Measurements from ENCODE around the gene ZNF19. TPM values are rescaled to one million over a fixed set of nuclear protein-coding genes. Genes with fewer than 3 reads are reported as not detected.

ZNF19 gene
- total RNA-seq, 1 donor from 2014 or later = 3.8 TPM

Other genes with a start within 250 kb of the ZNF19 start
- gene CMTR2, start 199.9 kb downstream of the ZNF19 start, total RNA-seq = 39.2 and 53.9 TPM in 2 replicates
- gene CALB2, start 130.6 kb downstream of the ZNF19 start, total RNA-seq = 0.94 TPM in 1 of 2 replicates, not detected in the other
- gene TLE7, start 47.3 kb downstream of the ZNF19 start, total RNA-seq = not detected in 2 replicates
- 8.9 and 9.0 TPM in 2 replicates for gene ZNF23, start 27.1 kb downstream of the ZNF19 start, total RNA-seq
- not detected in 2 replicates for gene CHST4, start 37.1 kb upstream of the ZNF19 start, total RNA-seq
- not detected in 2 replicates for gene TAT, start 87.8 kb upstream of the ZNF19 start, total RNA-seq
- not detected in 2 replicates for gene MARVELD3, start 136.9 kb upstream of the ZNF19 start, total RNA-seq
- gene PHLPP2, start 235.4 kb upstream of the ZNF19 start, total RNA-seq = 6.9 and 9.1 TPM in 2 replicates